H1 (cell line): Measurements from ENCODE around the gene OLIG2. TPM values are rescaled to one million over a fixed set of nuclear protein-coding genes. Genes with fewer than 3 reads are reported as not detected.
A peak's percentile ranks its signal among the peaks of the same experiment; 100 is the strongest.

Experiments used
- CTCF ChIA-PET: fragments of 300-600 bp; sonication (Branson Sonifier 250); formaldehyde crosslinking; loops from one replicate; lab custom pipeline; 2021; ENCODE audit not compliant: partially characterized antibody; lab: Charles Lee
- POLR2A ChIA-PET: fragments of 300-600 bp; sonication (Branson Sonifier 250); formaldehyde crosslinking; loops from one replicate; lab custom pipeline; 2021; ENCODE audit warnings: inconsistent platforms; ENCODE audit not compliant: partially characterized antibody; lab: Charles Lee
- DNase-seq, 2 experiments: peaks; one replicate each; pipeline versions ENCODE4 v3.0.0 to v3.0.0-alpha.2; 2010 to 2022; ENCODE audit warnings: low spot score in 2 of 2, low read depth in 1 of 2, mixed read lengths in 1 of 2
- FAIRE-seq: peaks from 2 replicates; lab custom pipeline; 2011; peaks lifted over from hg19 to GRCh38; lab: Jason Lieb, UNC
- H2AFZ ChIP-seq: 2 replicates; pipeline ENCODE4 v1.8.1; 2012; ENCODE audit warnings: low read length, inconsistent platforms
- H2AK5ac ChIP-seq: 2 replicates; pipeline ENCODE4 v1.6.1; 2013; ENCODE audit warnings: low read depth, low read length
- H2BK120ac ChIP-seq: replicated peaks from 2 replicates; pipeline ENCODE3; 2013; ENCODE audit warnings: low read depth, low read length, inconsistent platforms
- H2BK12ac ChIP-seq: 2 replicates; pipeline ENCODE4 v1.6.1; 2013; ENCODE audit warnings: low read depth, low read length
- H2BK15ac ChIP-seq: 2 replicates; pipeline ENCODE4 v1.6.1; 2013; ENCODE audit warnings: low read length
- H2BK20ac ChIP-seq: 2 replicates; pipeline ENCODE4 v1.6.1; 2013; ENCODE audit warnings: low read length
- H2BK5ac ChIP-seq: 2 replicates; pipeline ENCODE4 v1.6.1; 2013; ENCODE audit warnings: low read depth, low read length
- H3K14ac ChIP-seq: 2 replicates; pipeline ENCODE4 v1.6.1; 2013; ENCODE audit warnings: inconsistent platforms; ENCODE audit not compliant: insufficient read length
- H3K18ac ChIP-seq: 2 replicates; pipeline ENCODE4 v1.6.1; 2013; ENCODE audit warnings: low read length; ENCODE audit errors: extremely low read depth
- H3K23ac ChIP-seq: 2 replicates; pipeline ENCODE4 v1.6.1; 2013; ENCODE audit warnings: inconsistent platforms; ENCODE audit not compliant: insufficient read length
- H3K23me2 ChIP-seq: 2 replicates; pipeline ENCODE4 v1.6.1; 2013; ENCODE audit warnings: low read depth, low read length
- H3K27ac ChIP-seq: 2 replicates; pipeline ENCODE4 v1.6.1; 2011; ENCODE audit warnings: low read depth, low read length, inconsistent platforms
- H3K27me3 ChIP-seq, 4 experiments: replicated peaks in 1 of 4; 1 replicate in 1 of 4; 2 replicates in 3 of 4; pipeline versions ENCODE4 v1.6.1 to v1.8.1; 2011 to 2013; ENCODE audit warnings: low read length in 3 of 4, mild to moderate bottlenecking in 3 of 4, inconsistent platforms in 2 of 4, mixed read lengths in 2 of 4, moderate library complexity in 1 of 4; ENCODE audit not compliant: control insufficient read depth in 3 of 4, insufficient read depth in 3 of 4; ENCODE audit errors: extremely low read depth in 1 of 4
- H3K36me3 ChIP-seq, 4 experiments: 2 replicates each; pipeline versions ENCODE4 v1.6.1 to v1.8.1; 2011 to 2013; ENCODE audit warnings: mild to moderate bottlenecking in 4 of 4, low read length in 3 of 4, moderate library complexity in 2 of 4, control low read depth in 1 of 4, inconsistent platforms in 1 of 4; ENCODE audit not compliant: insufficient read depth in 4 of 4, control insufficient read depth in 2 of 4
- H3K4ac ChIP-seq: replicated peaks from 2 replicates; pipeline ENCODE3; 2013; ENCODE audit warnings: low read length, low read depth, mixed read lengths, inconsistent platforms; ENCODE audit not compliant: insufficient read length
- H3K4me1 ChIP-seq, 4 experiments: replicated peaks in 1 of 4; 1 replicate in 1 of 4; 2 replicates in 3 of 4; pipeline versions ENCODE4 v1.6.1 to v1.8.1; 2011 to 2013; ENCODE audit warnings: low read length in 3 of 4, inconsistent platforms in 2 of 4, mixed read lengths in 1 of 4; ENCODE audit not compliant: insufficient read depth in 4 of 4, control insufficient read depth in 3 of 4
- H3K4me2 ChIP-seq, 2 experiments: 2 replicates each; pipeline versions ENCODE4 v1.6.1 to v1.8.1; 2011 to 2013; ENCODE audit warnings: low read depth in 2 of 2, low read length in 2 of 2, control low read depth in 1 of 2, inconsistent platforms in 1 of 2, mild to moderate bottlenecking in 1 of 2; ENCODE audit not compliant: insufficient read depth in 1 of 2
- H3K4me3 ChIP-seq, 4 experiments: fragments of 200-600, 300-600 bp in 1 of 4; sonication (generic), shearing (Covaris generic), sonication (Bioruptor Twin) in 1 of 4; 2 replicates each; pipeline versions ENCODE4 v1.5.1 to v1.8.1; 2011 to 2016; ENCODE audit warnings: low read length in 4 of 4, low read depth in 3 of 4, control low read depth in 2 of 4, inconsistent platforms in 2 of 4, mild to moderate bottlenecking in 2 of 4, mixed read lengths in 1 of 4, moderate library complexity in 1 of 4; ENCODE audit not compliant: insufficient read depth in 2 of 4; ENCODE audit errors: extremely low read depth in 1 of 4
- H3K56ac ChIP-seq: replicated peaks from 2 replicates; pipeline ENCODE3; 2013; ENCODE audit warnings: low read depth, mild to moderate bottlenecking, mixed read lengths, low read length, inconsistent platforms; ENCODE audit not compliant: insufficient read length
- H3K79me1 ChIP-seq: 2 replicates; pipeline ENCODE4 v1.6.1; 2013; ENCODE audit warnings: low read depth, low read length, control low read depth
- H3K79me2 ChIP-seq, 2 experiments: 2 replicates each; pipeline versions ENCODE4 v1.6.1 to v1.8.1; 2012 to 2013; ENCODE audit warnings: low read length in 2 of 2, mild to moderate bottlenecking in 2 of 2, inconsistent platforms in 1 of 2; ENCODE audit not compliant: insufficient read depth in 2 of 2, control insufficient read depth in 1 of 2
- H3K9ac ChIP-seq, 4 experiments: replicated peaks in 1 of 4; 1 replicate in 1 of 4; 2 replicates in 3 of 4; pipeline versions ENCODE4 v1.6.1 to v1.8.1; 2011 to 2013; ENCODE audit warnings: low read depth in 3 of 4, low read length in 3 of 4, control low read depth in 2 of 4, mild to moderate bottlenecking in 2 of 4, moderate library complexity in 2 of 4, inconsistent platforms in 1 of 4; ENCODE audit errors: extremely low read depth in 1 of 4
- H3K9me3 ChIP-seq, 2 experiments: 2 replicates each; pipeline versions ENCODE4 v1.6.1 to v1.8.1; 2012 to 2013; ENCODE audit warnings: mild to moderate bottlenecking in 2 of 2, moderate library complexity in 2 of 2, control low read depth in 1 of 2, inconsistent platforms in 1 of 2, low read depth in 1 of 2, low read length in 1 of 2, mixed read lengths in 1 of 2; ENCODE audit not compliant: insufficient read depth in 2 of 2
- H4K20me1 ChIP-seq, 2 experiments: replicated peaks in 1 of 2; 2 replicates each; pipeline versions ENCODE3 to v1.8.1; 2011 to 2013; ENCODE audit warnings: inconsistent platforms in 2 of 2, low read length in 2 of 2, mild to moderate bottlenecking in 1 of 2; ENCODE audit not compliant: insufficient read depth in 2 of 2, control insufficient read depth in 1 of 2
- H4K5ac ChIP-seq: 2 replicates; pipeline ENCODE4 v1.6.1; 2013; ENCODE audit warnings: low read length, low read depth, mixed read lengths, inconsistent platforms; ENCODE audit not compliant: insufficient read length
- H4K8ac ChIP-seq: 2 replicates; pipeline ENCODE4 v1.8.0; 2013; ENCODE audit warnings: mild to moderate bottlenecking, moderate library complexity, low read length, inconsistent platforms; ENCODE audit not compliant: insufficient read depth; ENCODE audit errors: extremely low read depth
- H4K91ac ChIP-seq: replicated peaks from 2 replicates; pipeline ENCODE3; 2013; ENCODE audit warnings: low read length, mixed read lengths, inconsistent platforms; ENCODE audit not compliant: insufficient read length
- ASH2L ChIP-seq: fragments of 200-600, 300-600 bp; sonication (generic); IDR thresholded peaks from one replicate; pipeline ENCODE4 v1.7.1; 2017; ENCODE audit warnings: low read length
- BRCA1 ChIP-seq: IDR thresholded peaks from 2 replicates; pipeline ENCODE4 v1.6.1; 2012; ENCODE audit warnings: low read depth, low read length, improper control_type of control experiment
- CBX5 ChIP-seq: fragments of 300-800, 300-1000 bp; sonication (generic); IDR thresholded peaks from 2 replicates; pipeline ENCODE4 v1.7.1; 2016; ENCODE audit warnings: antibody characterized with exemption, low read length, low read depth
- CREB1 ChIP-seq: IDR thresholded peaks from 2 replicates; pipeline ENCODE4 v1.6.1; 2012; ENCODE audit warnings: inconsistent platforms
- EP300 ChIP-seq, 2 experiments: IDR thresholded peaks; 1 replicate in 1 of 2; 2 replicates in 1 of 2; pipeline ENCODE4 v1.6.1; 2011 to 2012; ENCODE audit warnings: low read depth in 2 of 2, low read length in 2 of 2, mild to moderate bottlenecking in 2 of 2, borderline replicate concordance in 1 of 2, inconsistent platforms in 1 of 2, moderate library complexity in 1 of 2
- EZH2 ChIP-seq: fragments of 200-600 bp; sonication (generic); IDR thresholded peaks from 2 replicates; pipeline ENCODE4 v1.7.1; 2012; ENCODE audit warnings: low read depth, mild to moderate bottlenecking, moderate library complexity, low read length, inconsistent platforms; ENCODE audit not compliant: severe bottlenecking
- GTF2F1 ChIP-seq: IDR thresholded peaks from 2 replicates; pipeline ENCODE4 v1.6.1; 2012; ENCODE audit warnings: low read depth, low read length, improper control_type of control experiment, borderline replicate concordance
- NANOG ChIP-seq: IDR thresholded peaks from 2 replicates; pipeline ENCODE4 v1.6.1; 2011; ENCODE audit warnings: low read length, low read depth, mild to moderate bottlenecking, inconsistent platforms; ENCODE audit not compliant: insufficient read depth, poor library complexity, severe bottlenecking
- RBBP5 ChIP-seq: IDR thresholded peaks from 2 replicates; pipeline ENCODE4 v1.7.1; 2012; ENCODE audit warnings: low read depth, mild to moderate bottlenecking, inconsistent platforms, low read length, moderate library complexity, borderline replicate concordance
- SAP30 ChIP-seq: fragments of 300-600 bp; sonication (generic); IDR thresholded peaks from 2 replicates; pipeline ENCODE4 v1.7.1; 2012; ENCODE audit warnings: low read length, moderate library complexity, mild to moderate bottlenecking, inconsistent platforms; ENCODE audit not compliant: insufficient read depth, insufficient replicate concordance
- SIN3A ChIP-seq, 2 experiments: IDR thresholded peaks in 1 of 2; conservative IDR thresholded peaks in 1 of 2; 2 replicates each; pipeline ENCODE4 v1.6.1; 2011 to 2012; ENCODE audit warnings: low read length in 2 of 2, improper control_type of control experiment in 1 of 2, low read depth in 1 of 2, mild to moderate bottlenecking in 1 of 2
- SP1 ChIP-seq: IDR thresholded peaks from 2 replicates; pipeline ENCODE4 v1.6.1; 2011; ENCODE audit warnings: low read depth, low read length
- TCF12 ChIP-seq: IDR thresholded peaks from 2 replicates; pipeline ENCODE4 v1.6.1; 2011; ENCODE audit warnings: low read depth, mild to moderate bottlenecking, low read length
- WGBS, 2 experiments: shearing (Covaris generic) in 1 of 2; methylation state at CpG; one replicate each; pipeline versions ENCODE4 v1.1.6 to v1.1.7; 2013 to 2015; ENCODE audit warnings: low lambda C conversion rate in 2 of 2, mixed read lengths in 2 of 2, inconsistent platforms in 1 of 2, low coverage in 1 of 2, missing lambda C conversion rate in 1 of 2; ENCODE audit not compliant: insufficient replicate concordance in 2 of 2, insufficient coverage in 1 of 2, insufficient read length in 1 of 2; ENCODE audit errors: extremely low coverage in 1 of 2, missing lambda C conversion rate in 1 of 2; 5-methylcytosine and 5-hydroxymethylcytosine counted together
- polyA plus RNA-seq, 7 experiments: library from polyadenylated mRNA; depleted of rRNA in 3 of 7; stranded (reverse) in 5 of 7; unstranded in 2 of 7; fragments of >200 nt in 5 of 7; fragments of 200-250 nt in 2 of 7; gene quantifications; 1 replicate in 5 of 7; 2 replicates in 1 of 7; 4 replicates in 1 of 7; pipeline versions ENCODE4 v1.2.1 to v1.2.3, GENCODE V29; 2011 to 2013; ENCODE audit warnings: missing spikeins in 2 of 7, mixed read lengths in 2 of 7
- total RNA-seq: library from RNA; stranded (reverse); fragmentation: NEBNext Ultra II Directional; extraction: Animal tissue kit (Norgen Biotek cat#: 25700); gene quantifications from 2 replicates; pipeline ENCODE4 v1.2.1, GENCODE V29; 2021

OLIG2 gene
- total and polyA plus RNA-seq, 2 of the 8 experiments (the other 6 are each of a cell fraction or from before 2014, with no cell fraction given), result 0.79 TPM; not detected in 1

GRCh38 chr21:33075128-33075527 is 49.4 kb downstream of the OLIG2 start:
- H2BK120ac ChIP-seq, result no peak overlapping the region
- CTCF ChIA-PET, result interaction anchor here (1.3 kb wide), 1 partner anchor 41 kb away, joined by 3 read pairs; no protein-coding TSS in a partner anchor
- H3K9me3 ChIP-seq, result no peaks in the 10 kb centered on the region
- 0 out of 2 replicates have a peak overlapping the region, but pooled peaks have one; percentile 87 for H2AK5ac ChIP-seq
- H2BK5ac ChIP-seq, result no peak overlapping the region
- H2BK20ac ChIP-seq, result no peak overlapping the region
- no peak overlapping the region for H3K9ac ChIP-seq
- WGBS, 2 experiments, result 11% methylated on average over 9 of the region's 9 CpGs; no CpG with 5 or more reads in 1 of the 2 experiments
- no peak overlapping the region for H4K5ac ChIP-seq
- H4K91ac ChIP-seq, result no peak overlapping the region
- no peak overlapping the region for H3K4ac ChIP-seq
- H3K18ac ChIP-seq, result no peak overlapping the region
- peak overlapping the region; percentile 59 to 65 for H3K4me2 ChIP-seq
- peaks cover 12% of the 10 kb centered on the region; the same call in 1 of the 2 replicates for H3K23me2 ChIP-seq
- no peak overlapping the region for H3K23ac ChIP-seq
- FAIRE-seq (peak; percentile 80), DNase-seq (no peak)
- no peak overlapping the region for H3K56ac ChIP-seq
- no peak overlapping the region for H4K8ac ChIP-seq
- no peak overlapping the region for H3K14ac ChIP-seq
- H2BK12ac ChIP-seq, result no peak overlapping the region
- H4K20me1 ChIP-seq, result peaks cover 0 to 6% of the 10 kb centered on the region in 2 experiments
- peak overlapping the region in 1 of 4 experiments; percentile 39; a peak in 3 of 8 replicates for H3K4me3 ChIP-seq
- no peak overlapping the region for H3K27ac ChIP-seq
- POLR2A ChIA-PET, result no interaction called here
- H2AFZ ChIP-seq, result no peak overlapping the region
- peaks cover 41 to 67% (median 59%) of the 10 kb centered on the region in 4 experiments for H3K27me3 ChIP-seq
- H3K4me1 ChIP-seq, result peaks cover 7 to 42% (median 24%) of the 10 kb centered on the region in 4 experiments
- no peak overlapping the region for H2BK15ac ChIP-seq
- no peaks in the 10 kb centered on the region; a peak in 1 of 8 replicates for H3K36me3 ChIP-seq
- no peaks in the 10 kb centered on the region for H3K79me2 ChIP-seq
- no peaks in the 10 kb centered on the region for H3K79me1 ChIP-seq
- no peak for TF ChIP-seq SAP30
- no peak for TF ChIP-seq ASH2L
- TF ChIP-seq EZH2, result no peak
- no peak for TF ChIP-seq CREB1
- TF ChIP-seq SIN3A (conservative IDR thresholded peaks at IDR 0.05 in 1 of 2, IDR thresholded peaks at IDR 0.05 in 1 of 2; ENCODE audit: low read depth in 1 of 2, low read length in 2 of 2), result peak in 1 of 2 experiments; percentile 58; a peak in 1 of 4 replicates
- no peak for TF ChIP-seq CBX5
- TF ChIP-seq BRCA1, result peak; percentile 47
- no peak for TF ChIP-seq NANOG
- no peak for TF ChIP-seq TCF12
- no peak for TF ChIP-seq EP300 (IDR thresholded peaks at IDR 0.05; ENCODE audit: borderline replicate concordance in 1 of 2, low read depth in 2 of 2, low read length in 2 of 2)
- TF ChIP-seq GTF2F1, result no peak
- no peak for TF ChIP-seq RBBP5
- peak; percentile 27; the same call in 1 of the 2 replicates for TF ChIP-seq SP1
